Skin epidermis (tissue), 12 donors: ENCODE measurements around the gene THSD1.
A peak's percentile ranks its signal among the peaks of the same experiment; 100 is the strongest.

ENCODE experiments used
- H3K27ac ChIP-seq, 21 experiments: fragments of 200-600 bp; sonication (generic) in 11 of 21; one replicate each; pipeline ENCODE4 v1.5.0; 2020; ENCODE audit warnings: mild to moderate bottlenecking in 3 of 21, inconsistent platforms in 2 of 21, moderate library complexity in 2 of 21
- H3K4me3 ChIP-seq, 7 experiments: fragments of 200-600 bp; sonication (generic) in 2 of 7; one replicate each; pipeline ENCODE4 v1.5.0; 2020; ENCODE audit warnings: inconsistent platforms in 2 of 7, mild to moderate bottlenecking in 2 of 7, moderate library complexity in 1 of 7

The THSD1 gene, protein sequence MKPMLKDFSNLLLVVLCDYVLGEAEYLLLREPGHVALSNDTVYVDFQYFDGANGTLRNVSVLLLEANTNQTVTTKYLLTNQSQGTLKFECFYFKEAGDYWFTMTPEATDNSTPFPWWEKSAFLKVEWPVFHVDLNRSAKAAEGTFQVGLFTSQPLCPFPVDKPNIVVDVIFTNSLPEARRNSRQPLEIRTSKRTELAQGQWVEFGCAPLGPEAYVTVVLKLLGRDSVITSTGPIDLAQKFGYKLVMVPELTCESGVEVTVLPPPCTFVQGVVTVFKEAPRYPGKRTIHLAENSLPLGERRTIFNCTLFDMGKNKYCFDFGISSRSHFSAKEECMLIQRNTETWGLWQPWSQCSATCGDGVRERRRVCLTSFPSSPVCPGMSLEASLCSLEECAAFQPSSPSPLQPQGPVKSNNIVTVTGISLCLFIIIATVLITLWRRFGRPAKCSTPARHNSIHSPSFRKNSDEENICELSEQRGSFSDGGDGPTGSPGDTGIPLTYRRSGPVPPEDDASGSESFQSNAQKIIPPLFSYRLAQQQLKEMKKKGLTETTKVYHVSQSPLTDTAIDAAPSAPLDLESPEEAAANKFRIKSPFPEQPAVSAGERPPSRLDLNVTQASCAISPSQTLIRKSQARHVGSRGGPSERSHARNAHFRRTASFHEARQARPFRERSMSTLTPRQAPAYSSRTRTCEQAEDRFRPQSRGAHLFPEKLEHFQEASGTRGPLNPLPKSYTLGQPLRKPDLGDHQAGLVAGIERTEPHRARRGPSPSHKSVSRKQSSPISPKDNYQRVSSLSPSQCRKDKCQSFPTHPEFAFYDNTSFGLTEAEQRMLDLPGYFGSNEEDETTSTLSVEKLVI

GRCh38 chr13:52405767-52406494, at the start of gene THSD1:
THSD1 (minus strand) TSS chr13:52406172; CDS start chr13:52402600, 3,572 bp downstream.
- peak within 1 kb of the TSS in 17 of 21 experiments; percentile 4 to 82 (median 63) for H3K27ac ChIP-seq
- H3K4me3 ChIP-seq = peak within 1 kb of the TSS; percentile 33 to 62 (median 53)

- Histone ChIP-seq H3K27ac (peak overlapping the region; percentile 57 to 92 (median 85)), H3K4me3 (peak overlapping the region; percentile 64 to 94 (median 86))
Measured at GRCh38 chr13:52455677-52456041, 49.7 kb upstream of the THSD1 start.

GRCh38 chr13:52454820-52455676, 49.1 kb upstream of the THSD1 start, which contains the start of gene CKAP2:
CKAP2 (plus strand) TSS chr13:52455478; CDS start chr13:52455557, 79 bp downstream.
- Histone ChIP-seq H3K27ac (peak within 1 kb of the TSS; percentile 57 to 92 (median 85)), H3K4me3 (peak within 1 kb of the TSS; percentile 64 to 94 (median 86))

- peak overlapping the region; percentile 64 to 94 (median 86) for H3K4me3 ChIP-seq
- H3K27ac ChIP-seq = peak overlapping the region in 19 of 21 experiments; percentile 49 to 92 (median 87)
Measured at GRCh38 chr13:52454459-52454819, 48.5 kb upstream of the THSD1 start.

DNA sequence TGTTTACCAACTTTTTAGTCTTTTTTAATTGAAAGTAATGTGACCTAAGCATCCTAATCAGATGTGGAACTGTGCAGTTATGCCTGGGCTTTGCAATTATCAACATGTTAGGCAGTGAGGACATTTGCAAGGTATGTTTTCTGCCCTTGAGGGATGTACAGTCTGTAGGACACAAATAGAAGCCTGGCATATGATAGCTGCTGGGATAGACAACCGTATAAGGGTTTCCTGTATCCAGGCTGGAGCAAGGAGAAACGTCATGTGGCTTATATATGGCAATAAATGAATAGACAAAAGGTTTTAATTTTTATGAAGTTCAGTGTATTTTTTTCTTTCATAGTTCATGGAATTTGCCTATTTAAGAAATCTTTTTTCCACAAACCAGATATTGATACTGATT, 46.5 kb upstream of the THSD1 start:
- Histone ChIP-seq H3K4me3 (no peak overlapping the region), H3K27ac (no peak overlapping the region)

DNA sequence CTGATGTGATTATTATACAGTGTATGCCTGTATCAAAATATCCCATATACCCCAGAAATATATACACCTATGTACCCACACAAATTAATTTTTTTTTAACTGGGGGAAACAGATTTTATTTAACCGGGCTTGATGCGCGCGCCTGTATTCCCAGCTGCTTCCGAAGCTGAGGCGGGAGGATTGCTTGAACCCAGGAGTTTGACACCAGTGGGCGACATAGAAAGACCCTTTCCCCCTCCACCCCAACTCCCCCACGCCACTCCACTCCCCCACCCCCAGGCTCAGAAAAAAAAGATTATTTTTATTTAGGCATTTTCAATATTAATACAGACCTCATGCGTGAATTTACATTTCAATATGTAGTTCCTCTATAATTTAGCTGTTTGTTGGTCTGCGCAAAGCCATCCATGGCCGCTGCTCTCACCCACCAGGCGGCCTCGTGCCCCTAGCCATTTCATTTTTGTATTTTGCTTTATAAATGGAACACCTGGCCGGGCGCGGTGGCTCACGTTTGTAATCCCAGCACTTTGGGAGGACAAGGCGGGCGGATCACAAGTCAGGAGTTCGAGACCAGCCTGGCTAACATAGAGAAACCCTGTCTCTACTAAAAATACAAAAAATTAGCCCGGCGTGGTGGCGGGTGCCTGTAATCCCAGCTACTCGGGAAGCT, 45.3 kb upstream of the THSD1 start:
- peak overlapping the region in 1 of 7 experiments; percentile 87 for H3K4me3 ChIP-seq
- peak overlapping the region in 1 of 21 experiments; percentile 98 for H3K27ac ChIP-seq

GRCh38 chr13:52450793-52451116, 44.8 kb upstream of the THSD1 start:
- Histone ChIP-seq H3K27ac (peak overlapping the region in 6 of 21 experiments; percentile 92 to 99 (median 98)), H3K4me3 (peak overlapping the region in 4 of 7 experiments; percentile 67 to 87 (median 84))

GRCh38 chr13:52450012-52450792, 44.2 kb upstream of the THSD1 start, which contains the start of gene VPS36:
VPS36 (minus strand) TSS chr13:52450634; CDS start chr13:52450594, 40 bp downstream.
- peak within 1 kb of the TSS; percentile 62 to 95 (median 84) for H3K4me3 ChIP-seq
- H3K27ac ChIP-seq = peak within 1 kb of the TSS; percentile 92 to 99 (median 98)

DNA sequence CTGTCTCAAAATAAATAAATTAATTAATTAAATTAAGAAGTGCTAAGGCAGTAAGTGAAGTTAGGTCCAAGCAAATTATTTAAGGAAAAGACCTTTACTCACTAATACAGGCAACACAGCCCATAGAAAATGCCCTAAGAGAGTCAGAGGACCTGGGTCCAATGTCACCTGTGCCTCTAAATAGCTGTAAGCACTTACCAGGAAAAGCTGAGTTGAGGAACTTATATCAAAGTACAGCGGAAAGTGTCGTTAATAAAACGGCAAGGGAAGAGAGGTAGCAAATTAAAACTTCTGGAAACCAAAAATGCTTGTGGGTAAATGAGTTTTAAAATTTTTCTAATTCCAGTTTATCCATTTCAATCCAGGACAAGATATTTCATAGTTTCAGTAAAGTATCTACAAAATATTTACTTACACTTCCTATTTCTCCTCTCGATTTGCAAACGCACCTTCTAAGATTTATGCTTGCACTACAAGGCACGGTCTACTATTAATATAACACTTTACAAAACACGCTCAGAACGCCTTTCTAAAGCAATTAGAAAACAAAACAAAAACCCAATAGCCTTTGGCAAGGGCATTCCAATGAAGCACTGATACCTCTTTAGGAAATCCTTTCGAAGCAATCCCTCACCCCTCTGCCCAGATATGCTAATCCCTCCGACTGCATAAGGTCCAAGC, 43.5 kb upstream of the THSD1 start:
- Histone ChIP-seq H3K27ac (peak overlapping the region; percentile 92 to 99 (median 98)), H3K4me3 (peak overlapping the region; percentile 62 to 95 (median 84))

- H3K27ac ChIP-seq = peak overlapping the region in 17 of 21 experiments; percentile 34 to 99 (median 95)
- peak overlapping the region in 2 of 7 experiments; percentile 84 to 95 for H3K4me3 ChIP-seq
Measured at GRCh38 chr13:52447815-52448552, 42.0 kb upstream of the THSD1 start.

DNA sequence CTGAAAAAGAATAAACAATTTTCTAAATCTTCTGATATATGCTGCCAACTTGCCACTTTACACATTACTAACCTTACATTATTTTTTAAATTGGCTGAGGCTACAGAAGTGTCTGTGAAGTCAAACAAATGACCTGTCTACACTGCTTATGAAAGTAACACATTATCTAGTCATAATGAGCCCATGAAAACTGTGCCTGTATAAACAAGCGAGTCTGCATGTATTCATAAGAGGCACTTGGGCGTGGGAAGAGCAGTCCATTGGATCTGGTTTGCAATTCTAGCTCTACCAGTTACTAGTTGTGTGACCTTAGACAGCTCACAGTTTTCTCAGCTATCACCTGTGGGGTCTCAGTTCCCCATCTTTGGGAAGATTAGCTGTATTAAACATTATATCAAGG, 41.4 kb upstream of the THSD1 start:
- Histone ChIP-seq H3K27ac (peak overlapping the region in 16 of 21 experiments; percentile 11 to 99 (median 84)), H3K4me3 (peak overlapping the region in 1 of 7 experiments; percentile 10)

- peak overlapping the region in 11 of 21 experiments; percentile 35 to 99 (median 69) for H3K27ac ChIP-seq
Measured at GRCh38 chr13:52446265-52446664, 40.3 kb upstream of the THSD1 start.

DNA sequence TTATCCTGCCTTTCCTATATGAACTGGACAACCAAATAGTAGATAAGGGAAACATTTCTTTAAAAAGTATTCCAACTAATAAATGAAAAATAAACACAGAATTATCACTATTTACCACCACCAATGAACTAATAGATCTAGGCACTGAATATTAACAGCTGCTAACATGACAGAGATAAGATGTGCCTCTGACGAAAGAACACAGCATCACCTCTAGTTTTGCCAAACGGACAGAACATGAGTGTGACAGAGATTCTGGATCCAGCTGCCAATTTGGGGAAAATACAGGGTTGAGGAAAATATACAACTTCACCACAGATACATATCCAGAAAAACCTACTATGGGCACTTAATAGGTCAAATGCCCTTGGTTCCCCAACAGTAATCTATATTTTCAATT, 26.5 kb upstream of the THSD1 start:
- Histone ChIP-seq H3K4me3 (no peak overlapping the region), H3K27ac (no peak overlapping the region)

More at GRCh38 chr13:52446265-52446664, 40.3 kb upstream of the THSD1 start:
- H3K4me3 ChIP-seq = no peak overlapping the region

GRCh38 chr13:52428295-52428694, 22.3 kb upstream of the THSD1 start:
- Histone ChIP-seq H3K27ac (peak overlapping the region in 3 of 21 experiments; percentile 1 to 25 (median 19)), H3K4me3 (no peak overlapping the region)

DNA sequence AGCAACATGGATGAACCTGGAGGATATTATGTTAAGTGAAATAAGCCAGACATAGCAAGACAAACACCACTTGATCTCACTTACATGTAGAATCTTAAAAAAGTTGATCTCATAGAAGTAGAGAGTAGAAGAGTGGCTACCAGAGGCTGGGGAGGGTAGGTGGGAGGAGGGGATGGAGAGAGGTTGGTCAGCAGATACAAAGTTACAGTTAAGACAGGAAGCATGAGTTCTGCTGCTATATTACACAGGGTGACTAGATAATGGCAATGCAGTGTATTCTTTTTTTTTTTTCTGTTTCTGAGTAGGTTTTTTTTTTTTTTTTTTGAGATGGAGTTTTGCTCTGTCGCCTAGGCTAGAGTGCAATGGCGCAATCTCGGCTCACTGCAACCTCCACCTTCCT, 15.2 kb upstream of the THSD1 start:
- no peak overlapping the region for H3K27ac ChIP-seq
- no peak overlapping the region for H3K4me3 ChIP-seq

- peak overlapping the region in 2 of 21 experiments; percentile 10 to 21 for H3K27ac ChIP-seq
Measured at GRCh38 chr13:52419080-52419479, 13.1 kb upstream of the THSD1 start.

More at GRCh38 chr13:52419080-52419479, 13.1 kb upstream of the THSD1 start:
- no peak overlapping the region for H3K4me3 ChIP-seq
